C4-2B (cell line): Measurements from ENCODE around the gene SLX1A.

Experiments used
- ZFX ChIP-seq: fragments of 450-650 bp; IDR thresholded peaks from 2 replicates; pipeline ENCODE4 v1.6.1; 2017
- TF ChIP-seq, protein P1 (sequence below): fragments of 450-650 bp; conservative IDR thresholded peaks from 2 replicates; pipeline ENCODE4 v1.5.1; 2017; ENCODE audit warnings: mild to moderate bottlenecking

DNA sequence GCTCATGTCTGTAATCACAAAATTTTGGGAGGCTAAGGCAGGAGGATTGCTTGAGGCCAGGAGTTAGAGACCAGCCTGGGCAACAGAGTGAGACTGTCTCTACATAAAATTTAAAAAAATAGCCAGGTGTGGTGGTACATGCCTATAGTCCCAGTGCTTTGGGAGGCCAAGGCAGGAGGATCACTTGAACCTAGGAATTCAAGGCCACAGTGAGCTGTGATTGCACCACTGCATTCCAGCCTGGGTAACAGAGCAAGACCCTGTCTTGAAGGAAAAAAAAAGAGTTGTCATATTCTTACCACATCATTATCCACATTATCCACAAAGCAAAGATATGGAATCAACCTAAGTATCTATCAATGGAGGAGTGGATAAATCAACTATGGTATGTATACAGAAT, 49.7 kb upstream of the SLX1A start:
- TF ChIP-seq, protein P1, sequence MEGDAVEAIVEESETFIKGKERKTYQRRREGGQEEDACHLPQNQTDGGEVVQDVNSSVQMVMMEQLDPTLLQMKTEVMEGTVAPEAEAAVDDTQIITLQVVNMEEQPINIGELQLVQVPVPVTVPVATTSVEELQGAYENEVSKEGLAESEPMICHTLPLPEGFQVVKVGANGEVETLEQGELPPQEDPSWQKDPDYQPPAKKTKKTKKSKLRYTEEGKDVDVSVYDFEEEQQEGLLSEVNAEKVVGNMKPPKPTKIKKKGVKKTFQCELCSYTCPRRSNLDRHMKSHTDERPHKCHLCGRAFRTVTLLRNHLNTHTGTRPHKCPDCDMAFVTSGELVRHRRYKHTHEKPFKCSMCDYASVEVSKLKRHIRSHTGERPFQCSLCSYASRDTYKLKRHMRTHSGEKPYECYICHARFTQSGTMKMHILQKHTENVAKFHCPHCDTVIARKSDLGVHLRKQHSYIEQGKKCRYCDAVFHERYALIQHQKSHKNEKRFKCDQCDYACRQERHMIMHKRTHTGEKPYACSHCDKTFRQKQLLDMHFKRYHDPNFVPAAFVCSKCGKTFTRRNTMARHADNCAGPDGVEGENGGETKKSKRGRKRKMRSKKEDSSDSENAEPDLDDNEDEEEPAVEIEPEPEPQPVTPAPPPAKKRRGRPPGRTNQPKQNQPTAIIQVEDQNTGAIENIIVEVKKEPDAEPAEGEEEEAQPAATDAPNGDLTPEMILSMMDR, result no peak
- TF ChIP-seq ZFX, result no peak
